Heart left ventricle (tissue), 13 donors: ENCODE measurements around the gene FXYD5.

Experiments
- POLR2A ChIP-seq, 2 donors: fragments of 450-650 bp; IDR thresholded peaks; one replicate each; pipeline ENCODE4 v1.6.1; 2017; ENCODE audit warnings: antibody characterized with exemption in 2 of 2, mild to moderate bottlenecking in 2 of 2, moderate library complexity in 2 of 2
- TF ChIP-seq, protein P1 (sequence below), 12 donors: fragments of 200-600 bp; sonication (generic) in 4 of 12; IDR thresholded peaks; one replicate each; pipeline versions ENCODE4 v1.5.0 to v1.8.0; 2018 to 2022; ENCODE audit warnings: antibody characterized with exemption in 12 of 12, mild to moderate bottlenecking in 5 of 12
- donor health status: ischemic (EF 13 %, LVEDD 7.1; RV severe dilation, severe dysfunction).
- donor health status: DM: no; HTN: yes; CAD: no.
- donor health status: DM: no; HTN: no; CAD: no.
- donor health status: ischemic (EF 25% LVEDD 6.9; RV normal size, moderate dysfunction).
- donor health status: ischemic (EF 25% LVEDD 5.7; RV mildly dilated, moderate dysfunction).
- donor health status: ischemic (EF 35%, LVEDD 5.7; RV mildly dilated, moderate dysfunction).
- donor health status: nonischemic (EF 11% LVEDD 7.7; RV severe dilation, severe dysfunction).
- donor health status: DM: yes; HTN: yes; CAD: no.
- donor health status: PGD.
- donor health status: ischemic (EF 29% LVEDD 5.4; RV normal size, mild dysfunction).
- donor health status: nonischemic (EF 23%, LVEDD 6.1; RV moderate dilation, normal function).

- no peak for TF ChIP-seq POLR2A (IDR thresholded peaks at IDR 0.05)
- TF ChIP-seq, protein P1, sequence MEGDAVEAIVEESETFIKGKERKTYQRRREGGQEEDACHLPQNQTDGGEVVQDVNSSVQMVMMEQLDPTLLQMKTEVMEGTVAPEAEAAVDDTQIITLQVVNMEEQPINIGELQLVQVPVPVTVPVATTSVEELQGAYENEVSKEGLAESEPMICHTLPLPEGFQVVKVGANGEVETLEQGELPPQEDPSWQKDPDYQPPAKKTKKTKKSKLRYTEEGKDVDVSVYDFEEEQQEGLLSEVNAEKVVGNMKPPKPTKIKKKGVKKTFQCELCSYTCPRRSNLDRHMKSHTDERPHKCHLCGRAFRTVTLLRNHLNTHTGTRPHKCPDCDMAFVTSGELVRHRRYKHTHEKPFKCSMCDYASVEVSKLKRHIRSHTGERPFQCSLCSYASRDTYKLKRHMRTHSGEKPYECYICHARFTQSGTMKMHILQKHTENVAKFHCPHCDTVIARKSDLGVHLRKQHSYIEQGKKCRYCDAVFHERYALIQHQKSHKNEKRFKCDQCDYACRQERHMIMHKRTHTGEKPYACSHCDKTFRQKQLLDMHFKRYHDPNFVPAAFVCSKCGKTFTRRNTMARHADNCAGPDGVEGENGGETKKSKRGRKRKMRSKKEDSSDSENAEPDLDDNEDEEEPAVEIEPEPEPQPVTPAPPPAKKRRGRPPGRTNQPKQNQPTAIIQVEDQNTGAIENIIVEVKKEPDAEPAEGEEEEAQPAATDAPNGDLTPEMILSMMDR (IDR thresholded peaks at IDR 0.05): no peak
Observed at GRCh38 chr19:35136231-35136630, 18.3 kb upstream of the FXYD5 start.
